HG02610 (cell line): ENCODE measurements around the gene CDS2.
"Not testable (repeated sequence)": the region's sequence is repeated elsewhere in the genome, so short reads cannot be mapped to it uniquely, and the experiment has no call there.

ENCODE experiments used
- ATAC-seq: cut with Tn5 transposase; IDR thresholded peaks from one replicate; pipeline ENCODE4 v1.9.1; 2021; ENCODE audit warnings: mild to moderate bottlenecking, moderate library complexity; ENCODE audit not compliant: unreplicated experiment

Gene CDS2

GRCh38 chr20:5126512-5127203 is at the start of gene CDS2:
TSS of gene CDS2 (plus strand) at chr20:5127008. CDS start at chr20:5127093, 85 bp downstream.
- peak; percentile 91 for ATAC-seq

GRCh38 chr20:5077761-5078387 is 48.9 kb upstream of the CDS2 start:
- no peak for ATAC-seq

GRCh38 chr20:5078399-5078958 is 48.3 kb upstream of the CDS2 start:
- ATAC-seq = peak; percentile 96

- no peak for ATAC-seq
Measured at GRCh38 chr20:5080384-5080877, 46.4 kb upstream of the CDS2 start.

- ATAC-seq = no peak
Measured at GRCh38 chr20:5085380-5085779, 41.4 kb upstream of the CDS2 start.

GRCh38 chr20:5088688-5089087 is 38.1 kb upstream of the CDS2 start:
- ATAC-seq = no peak

GRCh38 chr20:5090191-5090590 is 36.6 kb upstream of the CDS2 start:
- no peak for ATAC-seq

- no peak for ATAC-seq
Measured at GRCh38 chr20:5091902-5092301, 34.9 kb upstream of the CDS2 start.

- ATAC-seq = no peak
Measured at GRCh38 chr20:5092765-5093339, 34.0 kb upstream of the CDS2 start.

GRCh38 chr20:5095454-5095853 is 31.4 kb upstream of the CDS2 start:
- ATAC-seq = no peak

- no peak for ATAC-seq
Measured at GRCh38 chr20:5095931-5096330, 30.9 kb upstream of the CDS2 start.

- ATAC-seq = no peak
Measured at GRCh38 chr20:5096463-5096862, 30.3 kb upstream of the CDS2 start.

- ATAC-seq = not testable (repeated sequence)
Measured at GRCh38 chr20:5099009-5099408, 27.8 kb upstream of the CDS2 start.

- not testable (repeated sequence) for ATAC-seq
Measured at GRCh38 chr20:5099909-5100308, 26.9 kb upstream of the CDS2 start.

- no peak for ATAC-seq
Measured at GRCh38 chr20:5100684-5101347, 26.0 kb upstream of the CDS2 start.

- ATAC-seq = no peak
Measured at GRCh38 chr20:5104479-5104878, 22.3 kb upstream of the CDS2 start.

GRCh38 chr20:5109276-5109675 is 17.5 kb upstream of the CDS2 start:
- ATAC-seq = no peak

GRCh38 chr20:5113615-5113986 is 13.2 kb upstream of the CDS2 start:
- no peak for ATAC-seq

- ATAC-seq = no peak
Measured at GRCh38 chr20:5114403-5114802, 12.4 kb upstream of the CDS2 start.

GRCh38 chr20:5116875-5117274 is 9.9 kb upstream of the CDS2 start:
- ATAC-seq = no peak
